Uterus (tissue), 2 donors: ENCODE measurements around the gene ATP13A3.

Experiments used
- POLR2A ChIP-seq, 2 donors: fragments of 450-650 bp; IDR thresholded peaks; one replicate each; pipeline ENCODE4 v1.6.1; 2016; ENCODE audit warnings: antibody characterized with exemption in 2 of 2, mild to moderate bottlenecking in 1 of 2, moderate library complexity in 1 of 2
- TF ChIP-seq, protein P1 (sequence below), 4 experiments: fragments of 200-600 bp in 2 of 4; fragments of 450-650 bp in 2 of 4; sonication (generic) in 2 of 4; IDR thresholded peaks; one replicate each; pipeline ENCODE4 v1.5.1; 2016 to 2019; ENCODE audit warnings: antibody characterized with exemption in 4 of 4, mild to moderate bottlenecking in 2 of 4, moderate library complexity in 1 of 4

DNA sequence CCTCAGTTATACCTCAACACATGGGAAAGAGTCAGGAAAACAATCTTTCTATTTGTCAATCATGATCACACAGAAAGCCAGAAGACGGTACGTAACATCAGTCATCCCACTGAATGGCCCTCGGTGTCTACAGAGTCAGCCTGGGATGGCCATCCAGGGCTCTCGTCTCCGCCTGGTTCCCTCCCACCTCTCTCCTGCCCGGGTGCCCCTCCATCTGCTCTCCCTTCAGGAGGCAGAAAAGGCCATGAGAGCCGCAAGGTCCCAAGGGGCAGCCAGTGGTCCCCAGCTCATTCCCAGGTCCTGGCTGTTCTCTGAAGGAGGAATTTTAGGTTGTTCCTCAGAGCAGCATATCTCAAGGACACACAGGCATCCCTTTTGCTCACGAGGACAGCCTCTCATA is 112.9 kb downstream of the ATP13A3 start:
- TF ChIP-seq, protein P1, sequence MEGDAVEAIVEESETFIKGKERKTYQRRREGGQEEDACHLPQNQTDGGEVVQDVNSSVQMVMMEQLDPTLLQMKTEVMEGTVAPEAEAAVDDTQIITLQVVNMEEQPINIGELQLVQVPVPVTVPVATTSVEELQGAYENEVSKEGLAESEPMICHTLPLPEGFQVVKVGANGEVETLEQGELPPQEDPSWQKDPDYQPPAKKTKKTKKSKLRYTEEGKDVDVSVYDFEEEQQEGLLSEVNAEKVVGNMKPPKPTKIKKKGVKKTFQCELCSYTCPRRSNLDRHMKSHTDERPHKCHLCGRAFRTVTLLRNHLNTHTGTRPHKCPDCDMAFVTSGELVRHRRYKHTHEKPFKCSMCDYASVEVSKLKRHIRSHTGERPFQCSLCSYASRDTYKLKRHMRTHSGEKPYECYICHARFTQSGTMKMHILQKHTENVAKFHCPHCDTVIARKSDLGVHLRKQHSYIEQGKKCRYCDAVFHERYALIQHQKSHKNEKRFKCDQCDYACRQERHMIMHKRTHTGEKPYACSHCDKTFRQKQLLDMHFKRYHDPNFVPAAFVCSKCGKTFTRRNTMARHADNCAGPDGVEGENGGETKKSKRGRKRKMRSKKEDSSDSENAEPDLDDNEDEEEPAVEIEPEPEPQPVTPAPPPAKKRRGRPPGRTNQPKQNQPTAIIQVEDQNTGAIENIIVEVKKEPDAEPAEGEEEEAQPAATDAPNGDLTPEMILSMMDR (IDR thresholded peaks at IDR 0.05), result no peak
- no peak for TF ChIP-seq POLR2A (IDR thresholded peaks at IDR 0.05)
